OCI-LY7 (cell line): ENCODE measurements around the gene SETD3. TPM values are rescaled to one million over a fixed set of nuclear protein-coding genes. Genes with fewer than 3 reads are reported as not detected.

Experiments used
- BruUV-seq: library from RNA; stranded (reverse); fragments of 400-500 nt; replicated peaks from 2 replicates; lab custom pipeline; 2021; lab: Mats Ljungman, UMichigan
- CTCF ChIA-PET: fragments of 300-600 bp; sonication (Branson Sonifier 250); formaldehyde crosslinking; loops from one replicate; lab custom pipeline; 2022; ENCODE audit warnings: antibody characterized with exemption; ENCODE audit not compliant: unreplicated experiment; lab: Charles Lee
- POLR2A ChIA-PET: fragments of 300-600 bp; sonication (Branson Sonifier 250); formaldehyde crosslinking; loops from one replicate; lab custom pipeline; 2022; ENCODE audit warnings: antibody characterized with exemption; lab: Charles Lee
- DNase-seq: peaks from one replicate; pipeline ENCODE4 v3.0.0-alpha.2; 2015; ENCODE audit warnings: low spot score
- H2AFZ ChIP-seq: fragments of 200-600 bp; sonication (generic), shearing (Covaris generic); 2 replicates; pipeline ENCODE4 v1.6.1; 2014; ENCODE audit warnings: mild to moderate bottlenecking, antibody characterized with exemption, low read length, moderate library complexity
- H3K27ac ChIP-seq: fragments of 200-600 bp; sonication (generic); 2 replicates; pipeline ENCODE4 v1.5.1; 2014; ENCODE audit warnings: mixed run types, low read depth, mild to moderate bottlenecking, moderate library complexity, low read length, inconsistent platforms; ENCODE audit not compliant: poor library complexity, severe bottlenecking
- H3K36me3 ChIP-seq: fragments of 200-600 bp; sonication (generic); 2 replicates; pipeline ENCODE4 v1.6.1; 2014; ENCODE audit warnings: mild to moderate bottlenecking, antibody characterized with exemption, low read length, moderate library complexity, mixed read lengths; ENCODE audit not compliant: insufficient read depth
- H3K4me1 ChIP-seq: fragments of 200-600 bp; sonication (generic); 2 replicates; pipeline ENCODE4 v1.5.1; 2014; ENCODE audit warnings: mild to moderate bottlenecking, low read length; ENCODE audit not compliant: insufficient read depth, poor library complexity, severe bottlenecking
- H3K4me2 ChIP-seq: fragments of 200-600 bp; sonication (generic); 2 replicates; pipeline ENCODE4 v1.6.1; 2014; ENCODE audit warnings: mild to moderate bottlenecking, low read length
- H3K4me3 ChIP-seq: fragments of 200-600 bp; sonication (generic); 2 replicates; pipeline ENCODE4 v1.5.1; 2014; ENCODE audit warnings: mild to moderate bottlenecking, low read depth, low read length; ENCODE audit not compliant: poor library complexity, severe bottlenecking
- H3K79me2 ChIP-seq: fragments of 200-600 bp; sonication (generic); 2 replicates; pipeline ENCODE4 v1.6.1; 2016; ENCODE audit warnings: low read depth, mild to moderate bottlenecking, low read length, moderate library complexity, mixed read lengths; ENCODE audit not compliant: insufficient read depth
- H3K9me2 ChIP-seq: fragments of 200-600 bp; sonication (generic); 2 replicates; pipeline ENCODE4 v1.6.1; 2016; ENCODE audit warnings: mild to moderate bottlenecking, low read length, mixed read lengths; ENCODE audit not compliant: insufficient read depth
- H3K9me3 ChIP-seq: fragments of 200-600 bp; sonication (generic); 2 replicates; pipeline ENCODE4 v1.6.1; 2014; ENCODE audit warnings: mild to moderate bottlenecking, mixed run types, low read length, mixed read lengths
- H4K20me1 ChIP-seq: fragments of 200-600 bp; sonication (generic); 2 replicates; pipeline ENCODE4 v1.6.1; 2014; ENCODE audit warnings: mild to moderate bottlenecking, antibody characterized with exemption, low read length, moderate library complexity, mixed read lengths; ENCODE audit not compliant: insufficient read depth
- EZH2phosphoT487 ChIP-seq: fragments of 200-600 bp; sonication (generic); IDR thresholded peaks from 2 replicates; pipeline ENCODE4 v1.6.1; 2018; ENCODE audit warnings: low read depth, borderline replicate concordance, mild to moderate bottlenecking, mixed run types, antibody characterized with exemption, low read length, moderate library complexity, mixed read lengths
- intact Hi-C: fragments of 100-400 bp; cut with micrococcal nuclease; formaldehyde crosslinking; loops from one replicate; pipeline ENCODE4 v1.10.0; 2022; ENCODE audit not compliant: unreplicated experiment
- total RNA-seq, 2 experiments: library from RNA; depleted of rRNA in 1 of 2; stranded (reverse); fragments of >200 nt in 1 of 2; shearing (Covaris generic) in 1 of 2; gene quantifications; 2 replicates each; pipeline ENCODE4 v1.2.3, GENCODE V29; 2014 to 2022
- TF ChIP-seq, protein P1 (sequence below): fragments of 200-600 bp; sonication (generic); conservative IDR thresholded peaks from 2 replicates; pipeline ENCODE4 v1.5.1; 2014; ENCODE audit warnings: mild to moderate bottlenecking, antibody characterized with exemption, low read length, moderate library complexity, mixed read lengths

SETD3 gene
- total RNA-seq, 2 experiments from 2014 or later: 42.4 to 65.5 TPM

DNA sequence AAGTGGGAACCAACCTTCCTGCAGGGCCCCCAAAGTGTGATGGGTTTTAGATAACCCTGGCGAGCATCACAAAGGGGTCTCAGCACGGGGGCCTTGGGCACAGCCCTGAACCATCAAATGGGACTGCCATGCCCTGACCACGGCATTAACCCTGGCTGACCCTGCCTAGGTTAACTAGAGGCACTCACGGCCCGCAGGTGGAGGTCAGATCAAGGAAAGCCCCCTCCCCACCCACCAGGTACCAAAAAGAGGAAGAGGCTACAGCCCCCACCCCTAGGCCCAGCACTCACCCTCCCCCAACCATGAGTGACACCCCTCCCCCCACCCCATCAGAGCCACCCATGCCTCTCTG lies 43.0 kb upstream of the SETD3 start:
- ChIA-PET POLR2A (no interaction called here), CTCF (no interaction called here)
- Histone ChIP-seq H3K4me3 (no peak overlapping the region), H3K36me3 (no peaks in the 10 kb centered on the region), H3K9me2 (no peaks in the 10 kb centered on the region), H3K4me2 (no peak overlapping the region), H3K4me1 (no peaks in the 10 kb centered on the region), H3K9me3 (no peaks in the 10 kb centered on the region), H4K20me1 (no peaks in the 10 kb centered on the region), H2AFZ (no peak overlapping the region), H3K27ac (no peak overlapping the region), H3K79me2 (no peaks in the 10 kb centered on the region)
- intact Hi-C loops: no loop called here
- no TSS peak for BruUV-seq
- no peak for DNase-seq
- TF ChIP-seq EZH2phosphoT487: no peak
- TF ChIP-seq, protein P1, sequence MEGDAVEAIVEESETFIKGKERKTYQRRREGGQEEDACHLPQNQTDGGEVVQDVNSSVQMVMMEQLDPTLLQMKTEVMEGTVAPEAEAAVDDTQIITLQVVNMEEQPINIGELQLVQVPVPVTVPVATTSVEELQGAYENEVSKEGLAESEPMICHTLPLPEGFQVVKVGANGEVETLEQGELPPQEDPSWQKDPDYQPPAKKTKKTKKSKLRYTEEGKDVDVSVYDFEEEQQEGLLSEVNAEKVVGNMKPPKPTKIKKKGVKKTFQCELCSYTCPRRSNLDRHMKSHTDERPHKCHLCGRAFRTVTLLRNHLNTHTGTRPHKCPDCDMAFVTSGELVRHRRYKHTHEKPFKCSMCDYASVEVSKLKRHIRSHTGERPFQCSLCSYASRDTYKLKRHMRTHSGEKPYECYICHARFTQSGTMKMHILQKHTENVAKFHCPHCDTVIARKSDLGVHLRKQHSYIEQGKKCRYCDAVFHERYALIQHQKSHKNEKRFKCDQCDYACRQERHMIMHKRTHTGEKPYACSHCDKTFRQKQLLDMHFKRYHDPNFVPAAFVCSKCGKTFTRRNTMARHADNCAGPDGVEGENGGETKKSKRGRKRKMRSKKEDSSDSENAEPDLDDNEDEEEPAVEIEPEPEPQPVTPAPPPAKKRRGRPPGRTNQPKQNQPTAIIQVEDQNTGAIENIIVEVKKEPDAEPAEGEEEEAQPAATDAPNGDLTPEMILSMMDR: no peak

DNA sequence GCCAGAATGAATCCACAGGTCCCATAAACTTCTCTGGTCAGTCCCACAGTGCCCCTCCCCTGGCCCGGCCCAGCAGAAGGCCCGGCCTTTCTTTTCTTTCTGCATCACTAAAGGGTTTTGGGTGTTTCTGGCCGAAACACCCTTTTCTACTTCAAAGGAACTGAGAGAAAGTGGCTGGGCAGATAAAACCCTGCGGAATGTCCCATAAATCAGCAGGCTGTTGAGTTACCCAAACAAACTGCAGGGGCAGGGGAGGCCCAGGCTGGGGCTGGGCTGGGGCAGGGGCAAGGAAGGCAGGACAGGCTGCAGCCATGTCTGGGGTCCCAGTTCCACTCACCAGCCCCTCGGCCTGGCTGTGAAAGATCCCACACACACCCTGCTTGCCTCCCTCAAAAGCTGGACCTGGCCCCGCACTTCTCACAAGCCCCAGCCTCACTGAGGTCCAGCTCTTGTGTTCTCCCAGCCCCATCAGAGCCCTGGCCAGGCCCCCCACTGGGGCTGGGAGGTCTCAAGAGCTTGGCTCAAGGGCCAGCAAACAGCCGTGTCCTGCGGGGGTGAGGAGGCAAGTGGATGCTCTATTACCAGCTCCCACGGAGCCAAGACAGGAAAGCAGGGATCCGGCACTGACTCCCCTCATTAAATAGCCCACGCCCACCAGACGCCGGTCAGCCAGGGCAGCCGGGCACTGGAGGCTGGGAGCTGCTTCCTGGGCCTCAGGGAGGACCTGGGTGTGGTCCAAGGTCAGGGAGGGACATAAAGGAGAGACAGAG lies 42.5 kb upstream of the SETD3 start:
- TF ChIP-seq, protein P1: no peak
- no peak overlapping the region for H3K4me3 ChIP-seq
- no peaks in the 10 kb centered on the region for H4K20me1 ChIP-seq
- H3K9me2 ChIP-seq: no peaks in the 10 kb centered on the region
- no TSS peak for BruUV-seq
- CTCF ChIA-PET: no interaction called here
- no peaks in the 10 kb centered on the region for H3K79me2 ChIP-seq
- H3K9me3 ChIP-seq: no peaks in the 10 kb centered on the region
- DNase-seq: no peak
- H3K36me3 ChIP-seq: no peaks in the 10 kb centered on the region
- no peak overlapping the region for H3K4me2 ChIP-seq
- POLR2A ChIA-PET: no interaction called here
- H3K27ac ChIP-seq: no peak overlapping the region
- H3K4me1 ChIP-seq: no peaks in the 10 kb centered on the region
- intact Hi-C loops: no loop called here
- no peak overlapping the region for H2AFZ ChIP-seq

DNA sequence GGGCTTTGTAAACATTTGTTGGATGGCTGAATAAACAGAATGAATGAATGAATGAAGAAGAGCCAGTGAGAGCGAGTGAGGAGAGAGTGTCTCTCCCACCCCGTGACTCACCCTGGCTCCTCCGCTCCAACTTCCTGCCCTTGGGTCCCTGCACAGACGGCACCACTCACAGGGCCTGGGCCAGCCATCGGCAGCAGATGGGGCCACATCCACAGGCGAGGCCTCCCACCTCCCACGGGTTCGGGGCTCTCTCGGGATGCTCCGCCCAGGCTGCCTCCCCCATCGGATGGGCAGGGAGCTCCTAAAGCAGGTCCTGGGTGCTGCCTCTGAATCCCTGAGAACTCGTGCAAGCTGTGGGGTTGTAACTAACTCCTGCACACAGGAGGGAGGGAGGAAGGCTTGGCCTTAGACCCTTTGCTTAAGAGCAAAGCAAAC lies 41.8 kb upstream of the SETD3 start:
- H2AFZ ChIP-seq: no peak overlapping the region
- intact Hi-C loops: no loop called here
- no peaks in the 10 kb centered on the region for H3K4me1 ChIP-seq
- no peaks in the 10 kb centered on the region for H4K20me1 ChIP-seq
- no TSS peak for BruUV-seq
- H3K9me2 ChIP-seq: no peaks in the 10 kb centered on the region
- no peak overlapping the region for H3K27ac ChIP-seq
- no peaks in the 10 kb centered on the region for H3K9me3 ChIP-seq
- CTCF ChIA-PET: no interaction called here
- H3K4me3 ChIP-seq: no peak overlapping the region
- POLR2A ChIA-PET: no interaction called here
- no peaks in the 10 kb centered on the region for H3K79me2 ChIP-seq
- H3K36me3 ChIP-seq: no peaks in the 10 kb centered on the region
- no peak for DNase-seq
- TF ChIP-seq, protein P1: no peak
- no peak for TF ChIP-seq EZH2phosphoT487
- no peak overlapping the region for H3K4me2 ChIP-seq
